NT2/D1 (cell line): ENCODE data around the gene OSBPL9.

Experiments
- SUZ12 ChIP-seq: IDR thresholded peaks from 2 replicates; pipeline ENCODE4 v1.6.1; 2011; ENCODE audit not compliant: insufficient read length, insufficient read depth; ENCODE audit errors: extremely low read depth
- YY1 ChIP-seq: IDR thresholded peaks from 2 replicates; pipeline ENCODE4 v1.6.1; 2011; ENCODE audit not compliant: insufficient read length, insufficient read depth
- ZNF274 ChIP-seq: IDR thresholded peaks from 2 replicates; pipeline ENCODE4 v1.6.1; 2011; ENCODE audit warnings: mild to moderate bottlenecking, low read depth, low read length

DNA sequence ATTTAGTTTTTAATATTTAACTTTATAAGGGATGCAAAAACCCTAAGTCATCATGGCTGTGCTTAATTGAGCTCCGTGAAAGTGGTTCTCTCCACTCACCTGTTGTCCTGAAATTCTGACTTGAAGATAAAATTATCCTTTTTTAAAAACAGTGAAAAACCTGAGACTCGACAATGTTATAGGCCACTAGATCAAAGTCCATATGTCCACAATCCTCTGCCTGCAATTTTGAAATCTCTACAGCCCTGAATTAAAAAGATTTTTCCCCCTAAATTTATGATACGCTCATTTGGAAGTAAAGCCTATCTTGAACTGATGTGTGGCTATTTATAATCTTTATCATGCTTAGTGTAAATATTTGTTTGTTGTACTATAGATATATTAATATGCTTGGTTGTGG lies 18.7 kb downstream of the OSBPL9 start:
- TF ChIP-seq SUZ12 (no peak), YY1 (no peak), ZNF274 (no peak)
